NCI-H748 treated with DMSO at 0.1 percent for 48 hours (cell line): ENCODE results near the gene CBFA2T3.
"Not testable (repeated sequence)": the region's sequence is repeated elsewhere in the genome, so short reads cannot be mapped to it uniquely, and the experiment has no call there.

Experiments used
- DNase-seq: peaks from one replicate; lab custom pipeline; 2025; lab: John Stamatoyannopoulos, UW

The CBFA2T3 gene

DNA sequence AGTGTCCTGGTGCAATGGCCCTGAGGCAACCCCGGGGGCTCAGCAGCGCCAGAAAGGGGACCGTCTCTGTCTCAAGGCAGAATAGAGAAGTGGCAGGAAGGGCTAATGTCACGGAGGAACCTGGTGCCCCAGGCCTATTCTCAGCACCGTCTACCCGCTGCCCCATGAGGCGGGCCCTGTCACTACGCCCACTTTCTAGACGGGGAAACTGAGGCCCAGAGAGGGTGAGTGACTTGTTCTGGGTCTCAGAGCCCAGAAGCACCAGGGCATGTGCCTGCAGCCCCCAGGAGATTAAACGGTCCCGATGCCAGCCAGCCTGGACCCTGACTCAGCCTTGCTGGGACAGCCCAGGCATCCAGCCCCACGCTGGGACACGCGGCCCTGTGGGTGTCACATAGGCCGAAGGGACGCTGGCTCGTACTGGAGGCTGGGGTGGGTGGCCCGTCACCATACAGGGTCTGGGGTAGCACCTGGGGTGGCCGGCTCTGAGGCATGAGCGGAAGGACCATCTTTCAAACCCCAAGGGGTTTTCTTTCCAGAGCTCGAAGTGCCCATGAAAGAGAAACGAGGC lies 70.4 kb downstream of the CBFA2T3 start:
- DNase-seq: no peak

DNA sequence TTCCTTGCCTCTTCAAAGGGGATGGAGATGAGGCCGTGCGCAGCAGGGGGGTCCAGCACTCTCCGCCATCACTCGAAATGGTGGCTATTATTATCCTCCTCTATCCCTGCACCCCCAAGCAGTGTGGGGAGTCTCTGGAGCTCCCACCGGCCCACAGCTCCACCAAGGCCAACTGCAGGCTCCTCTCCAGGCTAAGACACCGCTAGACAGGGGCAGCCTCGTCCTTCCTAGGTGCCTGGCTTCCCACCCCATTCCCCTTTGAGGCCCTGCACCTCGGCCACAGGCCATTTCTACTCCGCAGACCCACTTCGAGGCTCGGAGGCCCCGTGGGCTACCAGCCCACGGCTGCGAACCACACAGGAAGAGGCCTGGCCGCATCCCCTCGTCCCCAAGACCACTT lies 71.0 kb downstream of the CBFA2T3 start:
- no peak for DNase-seq

DNA sequence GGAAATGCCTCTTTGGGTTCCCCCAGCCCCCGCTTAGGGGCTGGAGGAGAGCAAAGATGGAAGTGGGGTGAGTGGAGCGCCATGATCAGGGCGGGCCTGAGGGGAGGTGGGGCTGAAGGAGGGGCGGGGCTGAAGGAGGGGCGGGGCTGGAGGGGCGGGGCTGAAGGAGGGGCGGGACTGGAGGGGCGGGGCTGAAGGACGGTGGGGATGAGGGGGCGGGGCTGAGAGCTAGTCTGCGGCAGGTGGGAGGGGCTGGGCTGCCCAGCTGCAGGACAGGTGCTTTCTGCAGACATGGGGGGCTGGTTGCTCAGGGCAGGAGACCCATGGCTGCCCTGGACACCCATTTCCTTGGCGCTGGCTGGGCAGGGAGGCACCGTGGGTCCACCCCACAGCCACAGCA lies 71.4 kb downstream of the CBFA2T3 start:
- no peak for DNase-seq

DNA sequence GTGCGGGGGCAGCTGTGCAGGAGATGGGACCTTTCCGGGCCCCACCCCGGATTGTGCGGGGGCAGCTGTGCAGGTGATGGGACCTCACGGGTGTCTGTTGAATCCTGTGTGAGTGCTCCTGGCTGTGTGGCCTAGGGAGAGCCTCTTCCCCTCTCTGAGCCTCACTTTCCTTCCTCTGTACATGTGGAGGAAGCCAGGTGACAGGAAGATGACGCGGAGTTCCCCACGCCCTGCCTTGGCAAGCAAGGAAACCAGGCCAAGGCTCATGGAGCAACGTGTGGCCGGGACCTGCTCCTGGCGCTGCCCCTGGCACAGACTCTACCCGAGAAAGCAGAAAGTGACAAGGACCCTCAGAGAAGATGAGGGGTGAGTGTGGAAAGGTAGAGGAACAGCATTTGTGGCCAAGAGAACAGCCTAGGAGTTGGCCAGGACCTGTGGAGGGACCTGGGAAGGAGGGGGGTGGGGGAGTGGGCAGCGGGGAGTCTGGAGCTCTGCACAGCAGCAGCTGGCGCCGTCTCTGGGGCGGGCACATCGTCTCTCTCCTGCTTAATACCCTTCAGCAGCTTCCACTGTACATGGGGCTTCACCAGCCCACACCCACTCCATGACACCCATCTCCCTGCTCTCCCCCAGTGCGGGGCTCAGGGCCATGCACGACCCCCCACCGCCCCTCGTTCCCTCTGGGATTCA lies 72.2 kb downstream of the CBFA2T3 start:
- DNase-seq: no peak

DNA sequence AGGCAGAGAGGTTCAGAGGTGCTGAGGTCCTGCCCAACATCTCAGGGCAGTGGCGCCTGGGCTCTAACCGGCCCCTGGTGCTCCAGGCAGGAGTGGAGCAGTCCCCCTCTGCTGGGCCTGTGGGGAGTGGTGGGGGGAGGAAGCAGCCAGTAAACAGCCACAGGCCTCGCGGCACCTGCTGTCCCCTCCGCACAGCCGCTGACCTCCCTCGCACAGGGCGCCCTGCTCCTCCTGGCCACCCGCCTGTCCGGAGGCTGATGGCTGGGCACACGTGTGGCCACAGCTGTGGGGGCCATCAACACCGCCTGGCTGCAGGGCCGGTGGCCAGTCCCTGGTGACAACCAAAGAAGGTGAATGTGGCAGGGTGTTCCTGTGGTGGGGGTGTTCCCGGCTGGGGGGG lies 73.7 kb downstream of the CBFA2T3 start:
- no peak for DNase-seq

DNA sequence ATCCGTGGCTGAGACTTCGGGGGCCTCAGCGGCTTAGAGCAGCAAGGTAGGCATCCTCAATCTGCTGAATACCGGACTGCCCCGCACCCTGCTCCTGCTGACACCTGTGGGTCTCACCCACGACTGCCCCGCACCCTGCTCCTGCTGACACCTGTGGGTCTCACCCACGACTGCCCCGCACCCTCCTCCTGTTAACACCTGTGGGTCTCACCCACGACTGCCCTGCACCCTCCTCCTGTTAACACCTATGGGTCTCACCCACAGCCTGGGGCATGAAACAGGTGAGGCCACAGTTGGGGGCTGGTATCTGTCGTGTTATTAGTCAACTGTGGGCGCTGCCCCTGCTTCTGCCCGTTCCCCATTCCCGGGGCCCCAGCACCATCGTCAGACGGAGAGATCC lies 74.3 kb downstream of the CBFA2T3 start:
- no peak for DNase-seq

DNA sequence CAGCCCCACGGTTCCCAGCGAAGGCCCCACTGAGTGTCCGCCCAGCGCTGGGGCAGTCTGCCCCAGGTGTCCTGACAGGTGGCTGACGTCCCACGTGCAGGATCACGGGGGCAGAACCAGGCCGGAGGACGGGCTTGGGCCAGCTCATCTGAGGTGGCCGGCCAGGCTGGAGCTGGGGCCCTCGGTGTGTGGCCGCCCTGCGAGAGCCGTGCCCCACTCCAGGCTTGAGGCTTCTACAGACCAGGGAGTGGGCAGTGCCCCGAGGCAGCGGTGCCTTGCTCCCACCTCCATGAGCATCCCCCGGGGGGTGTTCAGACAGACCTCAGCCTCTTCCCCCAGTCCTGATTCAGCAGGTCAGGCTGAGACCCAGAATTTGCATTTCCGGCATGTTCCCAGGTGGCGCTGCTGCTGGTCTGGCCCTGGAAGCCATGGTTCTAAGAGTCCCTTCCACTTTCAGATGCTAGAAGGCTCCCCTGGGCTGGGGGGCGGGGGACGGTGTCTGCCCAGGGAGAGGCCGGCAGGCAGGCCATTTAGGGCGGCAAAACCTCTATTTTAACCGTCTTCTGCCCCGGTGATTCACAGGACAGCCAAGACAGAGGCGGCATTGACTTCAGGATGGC lies 75.2 kb downstream of the CBFA2T3 start:
- DNase-seq: no peak

DNA sequence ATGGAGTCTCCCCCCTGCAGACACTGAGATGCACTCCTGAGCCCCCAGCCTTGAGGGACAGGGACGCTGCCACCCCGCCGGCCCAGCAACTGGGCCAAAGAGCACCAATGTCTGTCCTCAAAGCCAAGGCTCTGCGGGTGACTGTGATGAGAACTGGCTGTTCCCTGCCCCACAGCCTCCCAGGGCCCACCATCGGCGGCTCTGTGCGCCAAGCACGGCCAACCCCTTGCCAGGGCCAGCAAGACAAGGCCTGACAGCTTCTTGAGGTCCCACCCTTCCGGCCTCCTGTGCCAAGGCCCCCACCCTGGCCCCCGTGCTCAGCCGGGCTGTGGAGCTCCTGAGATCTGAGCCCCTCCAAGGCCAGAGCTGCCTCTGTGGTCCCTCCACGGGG lies 76.3 kb downstream of the CBFA2T3 start:
- no peak for DNase-seq

DNA sequence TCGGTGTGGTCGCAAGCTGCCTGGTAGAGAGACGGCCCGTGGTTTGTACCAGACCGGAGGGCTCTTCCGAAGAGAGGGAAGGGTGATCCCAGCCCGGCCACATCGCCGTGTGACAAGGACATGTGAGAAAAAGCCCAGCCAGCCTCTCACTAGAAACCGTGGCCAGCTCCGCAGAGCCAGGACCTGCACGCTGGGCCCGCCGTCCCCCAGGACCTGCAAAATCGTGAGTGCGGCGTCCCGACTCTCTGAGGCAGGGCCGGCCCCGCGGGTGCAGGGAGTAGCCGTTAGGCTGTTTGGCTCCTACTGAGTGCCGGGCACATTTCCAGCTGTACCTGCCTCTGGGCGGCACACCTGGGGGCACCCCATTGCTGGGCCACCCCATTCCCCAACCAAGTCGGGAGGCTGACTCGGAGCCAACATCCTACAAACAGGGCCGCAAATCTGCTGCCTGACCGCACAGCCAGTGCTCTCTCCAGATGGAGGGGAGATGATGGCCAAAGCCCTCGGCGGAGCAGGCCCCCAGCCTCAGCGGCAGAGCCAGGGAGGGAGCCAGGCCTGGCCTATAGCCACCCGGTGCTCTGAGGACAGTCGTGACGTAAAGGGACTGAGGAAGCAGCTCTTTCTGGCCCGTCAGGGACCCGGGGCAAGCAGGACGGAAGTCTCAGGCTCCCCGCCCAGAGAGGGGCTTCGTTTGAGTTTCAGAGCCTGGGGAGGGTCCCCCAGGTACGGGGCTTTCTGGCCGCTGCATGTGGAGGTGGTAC lies 76.9 kb downstream of the CBFA2T3 start:
- no peak for DNase-seq

DNA sequence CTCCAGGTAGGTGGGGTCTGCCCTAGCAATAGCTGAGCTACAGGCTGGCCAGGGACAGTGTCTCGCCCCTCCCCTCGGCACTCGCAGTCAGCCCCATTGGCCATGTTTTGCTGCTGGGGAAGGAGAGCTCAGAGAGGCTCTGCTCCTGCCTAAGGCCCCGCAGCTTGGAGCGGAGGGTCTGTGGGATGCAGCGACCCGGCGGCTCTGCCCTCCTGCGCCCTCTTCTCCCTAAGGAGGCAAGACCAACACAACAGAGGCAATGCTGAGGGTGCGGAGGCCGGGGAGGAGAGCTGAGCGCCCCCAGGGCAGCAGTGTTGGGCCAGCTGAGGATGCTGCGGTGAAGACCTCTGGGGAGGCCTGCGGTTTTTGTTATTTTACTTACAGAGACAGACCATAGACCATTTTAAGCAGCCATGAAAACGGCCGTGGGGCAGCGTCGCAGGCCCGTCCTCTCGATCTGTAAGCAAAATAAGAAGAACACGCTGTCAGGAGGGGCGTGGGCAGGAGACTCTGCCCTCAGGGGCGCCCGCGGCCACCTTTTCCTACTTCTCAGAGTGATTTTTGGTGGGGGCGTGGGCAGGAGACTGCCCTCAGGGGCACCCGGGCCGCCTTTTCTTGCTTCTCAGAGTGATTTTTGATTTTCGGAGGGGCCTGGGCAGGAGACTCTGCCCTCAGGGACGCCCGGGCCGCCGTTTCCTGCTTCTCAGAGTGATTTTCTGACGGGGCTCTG lies 79.1 kb downstream of the CBFA2T3 start:
- DNase-seq: no peak

DNA sequence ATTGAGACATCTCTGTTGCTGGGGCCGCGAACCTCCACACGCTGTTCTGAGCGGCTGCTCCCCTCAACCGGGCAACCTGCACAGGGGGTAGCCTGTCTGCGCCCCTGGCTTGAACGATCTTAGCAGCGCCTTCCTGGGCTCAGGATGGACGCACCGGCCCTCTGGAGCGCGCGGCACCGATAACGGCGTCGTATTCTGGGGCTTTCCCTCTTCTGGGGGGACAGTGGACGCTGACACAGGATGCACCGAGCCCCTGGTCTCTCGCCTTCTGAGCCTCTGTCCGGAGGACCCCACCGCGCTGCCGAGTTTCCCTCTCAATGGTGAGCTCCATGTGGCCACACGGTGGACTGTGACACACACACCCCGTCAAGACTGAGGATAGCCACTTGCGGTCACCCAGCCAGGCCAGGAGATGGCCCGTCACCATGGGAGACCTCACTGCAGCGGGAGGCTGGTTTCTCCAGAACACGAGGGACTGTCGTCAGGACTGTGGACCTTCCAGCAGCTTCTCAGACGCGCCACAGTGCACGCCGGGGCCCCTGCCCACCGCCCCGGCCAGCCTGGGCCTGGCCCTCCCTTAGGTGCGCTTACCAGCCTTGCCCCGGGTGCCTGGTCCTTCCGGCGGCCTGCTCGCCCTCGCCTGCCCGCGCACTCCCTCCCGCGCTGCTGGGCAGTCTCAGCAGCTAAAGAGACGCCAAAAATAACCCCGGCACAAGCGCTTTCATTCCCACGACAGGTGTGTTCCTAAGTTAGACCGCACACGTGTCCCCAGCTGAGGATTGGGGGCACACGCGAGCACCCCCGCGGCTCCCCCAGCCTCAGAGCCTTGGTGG lies 80.6 kb downstream of the CBFA2T3 start:
- no peak for DNase-seq

DNA sequence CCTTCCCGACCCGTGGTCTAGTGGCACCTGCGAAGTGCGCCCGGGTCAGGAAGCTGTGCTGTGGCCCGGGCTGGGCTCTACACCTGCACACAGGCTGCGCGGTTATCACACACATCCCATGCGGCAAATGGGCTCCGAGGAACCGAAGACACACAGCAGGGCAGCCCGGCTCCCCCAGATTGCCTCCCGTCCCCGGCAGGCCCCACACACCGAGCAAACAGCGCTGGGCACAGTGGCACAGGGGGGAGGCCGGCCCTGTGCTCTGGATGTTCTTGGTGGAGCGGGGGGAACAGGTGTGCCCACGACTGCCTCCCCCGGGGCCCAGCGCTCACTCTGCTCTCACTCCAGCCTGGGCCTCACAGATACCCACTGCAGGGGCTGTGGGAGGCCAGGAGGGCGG lies 81.7 kb downstream of the CBFA2T3 start:
- DNase-seq: no peak

DNA sequence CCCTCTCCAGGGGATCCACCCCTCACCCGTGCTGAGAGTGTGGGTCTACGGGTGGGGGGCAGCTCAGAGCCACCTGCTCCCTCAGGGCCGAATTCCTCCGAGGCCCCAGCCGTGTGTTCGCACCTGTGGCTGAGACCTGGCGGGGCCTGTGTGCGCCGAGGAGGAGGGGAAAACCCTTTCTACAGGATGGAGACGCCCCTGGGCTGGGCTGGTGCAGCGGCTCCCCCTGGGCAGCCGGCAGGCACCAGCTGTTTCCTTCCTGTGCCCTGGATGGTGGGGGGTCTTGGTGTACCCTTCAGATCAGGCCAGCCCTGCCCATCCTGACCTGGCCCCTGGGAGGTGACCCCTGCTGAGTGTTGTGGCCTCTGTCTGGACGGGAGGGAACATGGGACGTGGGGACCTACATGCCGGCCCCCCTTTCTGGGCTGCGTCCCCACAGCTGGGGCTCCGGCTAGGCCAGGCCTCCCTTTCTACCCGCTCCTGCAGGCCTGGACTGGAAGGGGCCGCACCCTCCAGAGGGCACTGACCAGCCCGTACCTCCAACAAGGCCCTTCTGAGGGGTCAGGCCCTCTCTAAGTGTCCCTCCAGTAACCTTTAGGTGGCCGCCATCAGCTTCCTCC lies 82.2 kb downstream of the CBFA2T3 start:
- no peak for DNase-seq

DNA sequence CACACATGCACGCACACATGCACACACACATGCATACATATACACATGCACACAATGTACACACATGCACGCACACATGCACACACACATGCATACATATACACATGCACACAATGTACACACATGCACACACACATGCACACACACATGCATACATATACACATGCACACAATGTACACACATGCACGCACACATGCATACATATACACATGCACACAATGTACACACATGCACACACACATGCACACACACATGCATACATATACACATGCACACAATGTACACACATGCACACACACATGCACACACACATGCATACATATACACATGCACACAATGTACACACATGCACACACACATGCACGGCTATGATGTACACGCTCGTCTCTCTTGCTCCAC lies 82.7 kb downstream of the CBFA2T3 start:
- not testable (repeated sequence) for DNase-seq

DNA sequence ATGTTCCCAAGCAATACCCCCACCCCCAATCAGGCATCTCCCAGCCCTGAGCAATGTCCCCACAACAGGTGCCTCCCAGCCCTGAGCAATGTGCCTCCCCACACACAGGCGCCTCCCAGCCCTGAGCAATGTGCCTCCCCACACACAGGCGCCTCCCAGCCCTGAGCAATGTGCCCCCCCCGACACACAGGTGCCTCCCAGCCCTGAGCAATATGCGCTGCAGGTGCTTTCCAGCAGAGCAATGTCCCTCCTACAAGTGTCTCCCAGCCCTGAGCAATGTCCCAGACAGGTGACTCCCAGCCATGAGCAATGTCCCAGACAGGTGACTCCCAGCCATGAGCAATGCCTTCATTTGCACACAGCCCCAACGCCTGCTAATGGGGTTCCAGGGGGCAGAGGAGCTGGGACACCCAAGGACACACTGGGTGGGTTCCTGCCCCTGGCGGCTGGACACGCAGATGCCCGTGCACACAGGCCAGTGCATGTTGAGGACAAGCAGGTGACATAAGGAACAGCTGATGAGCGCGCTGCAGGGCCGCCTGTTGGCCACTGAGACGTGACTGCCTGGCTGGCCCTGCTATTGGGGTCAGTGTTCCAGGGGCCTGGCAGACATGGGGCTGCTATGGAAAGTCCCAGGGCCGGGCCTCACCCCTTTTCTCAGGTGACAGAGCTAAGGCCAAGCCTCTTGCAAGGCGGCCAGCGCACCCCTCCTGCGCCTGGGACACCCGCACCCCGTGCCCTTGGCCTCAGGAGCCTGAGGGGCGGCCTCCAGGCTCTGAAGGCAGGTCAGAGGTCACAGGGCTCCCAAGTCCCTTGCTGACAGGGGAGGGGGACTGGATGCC lies 83.7 kb downstream of the CBFA2T3 start:
- DNase-seq: no peak

DNA sequence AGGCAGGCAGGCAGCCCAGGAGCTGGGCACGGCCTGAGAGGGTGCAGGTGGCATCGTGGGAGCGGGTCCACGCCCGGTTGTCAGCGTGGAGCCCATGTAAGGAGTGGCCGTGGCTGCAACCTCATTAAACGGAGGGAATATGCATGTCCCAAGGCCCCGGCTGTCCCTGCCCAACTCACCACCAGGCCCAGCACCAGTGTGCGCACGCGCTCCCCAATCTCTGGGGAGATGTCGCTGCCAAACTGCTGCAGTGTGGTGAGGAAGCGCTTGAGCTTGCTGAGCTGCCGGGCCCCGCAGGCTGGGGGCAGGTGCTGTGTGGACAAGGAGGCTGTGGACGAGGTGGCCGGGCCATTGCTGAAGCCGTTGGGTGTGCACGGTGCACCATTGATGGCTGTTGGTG lies 84.9 kb downstream of the CBFA2T3 start:
- no peak for DNase-seq

DNA sequence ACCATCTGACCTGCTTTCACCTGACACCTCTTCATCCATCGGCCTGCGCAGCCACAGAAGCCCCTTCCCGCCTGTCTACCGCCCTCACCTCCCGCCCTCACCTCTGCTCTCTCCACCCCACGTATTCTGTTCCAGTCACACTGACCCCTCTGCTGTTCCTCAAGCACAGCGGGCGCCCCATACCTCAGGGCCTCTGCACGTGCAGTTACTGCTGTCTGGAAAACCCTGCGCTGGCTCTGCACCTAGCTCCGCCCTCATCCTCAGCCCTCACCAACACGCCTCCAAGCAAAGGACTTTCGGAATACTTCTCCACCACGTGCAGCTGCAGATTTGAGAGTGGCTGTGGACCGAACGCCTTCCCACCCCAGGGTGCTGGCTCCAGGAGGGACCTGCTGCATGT lies 85.9 kb downstream of the CBFA2T3 start:
- no peak for DNase-seq

DNA sequence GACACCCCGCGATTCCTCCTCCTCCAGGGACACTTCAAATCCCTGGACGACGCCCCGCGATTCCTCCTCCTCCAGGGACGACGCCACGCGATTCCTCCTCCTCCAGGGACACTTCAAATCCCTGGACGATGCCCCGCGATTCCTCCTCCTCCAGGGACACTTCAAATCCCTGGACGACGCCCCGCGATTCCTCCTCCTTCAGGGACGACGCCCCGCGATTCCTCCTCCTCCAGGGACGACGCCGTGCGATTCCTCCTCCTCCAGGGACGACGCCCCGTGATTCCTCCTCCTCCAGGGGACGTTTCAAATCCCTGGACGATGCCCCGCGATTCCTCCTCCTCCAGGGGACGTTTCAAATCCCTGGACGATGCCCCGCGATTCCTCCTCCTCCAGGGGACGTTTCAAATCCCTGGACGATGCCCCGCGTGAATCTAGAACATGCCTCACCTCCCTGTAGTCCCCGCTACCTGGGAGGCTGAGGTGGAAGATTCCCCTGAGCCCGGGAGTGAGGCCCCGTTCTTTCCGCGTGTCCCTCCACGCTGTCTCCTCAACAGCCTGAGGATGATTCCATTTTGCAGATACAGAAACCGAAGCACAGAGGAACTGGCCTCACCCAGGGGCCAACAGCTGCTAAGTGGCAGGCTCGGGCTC lies 87.2 kb downstream of the CBFA2T3 start:
- DNase-seq: not testable (repeated sequence)
